ENCODE measurements around the gene CLCA2.

Gene CLCA2

GRCh38 chr1:86423873-86424272 is at the start of gene CLCA2:
TSS of gene CLCA2 (plus strand) at chr1:86424171. CDS start at chr1:86424248, 77 bp downstream.
- no peak for DNase-seq (ENCODE audit: low read depth in 2 of 2)

- no peak for DNase-seq (ENCODE audit: low read depth in 2 of 2)
These were observed 48.3 kb upstream of the CLCA2 start for GRCh38 chr1:86375688-86376087.

GRCh38 chr1:86377341-86377740 is 46.6 kb upstream of the CLCA2 start:
- DNase-seq (ENCODE audit: low read depth in 2 of 2), result no peak

GRCh38 chr1:86378813-86379212 is 45.2 kb upstream of the CLCA2 start:
- no peak for DNase-seq (ENCODE audit: low read depth in 2 of 2)

- no peak for DNase-seq (ENCODE audit: low read depth in 2 of 2)
These were observed 43.6 kb upstream of the CLCA2 start for GRCh38 chr1:86380257-86380861.

GRCh38 chr1:86381223-86381622 is 42.7 kb upstream of the CLCA2 start:
- DNase-seq (ENCODE audit: low read depth in 2 of 2), result no peak

GRCh38 chr1:86382878-86383277 is 41.1 kb upstream of the CLCA2 start:
- no peak for DNase-seq (ENCODE audit: low read depth in 2 of 2)

GRCh38 chr1:86387916-86388627 is 35.9 kb upstream of the CLCA2 start:
- DNase-seq (ENCODE audit: low read depth in 2 of 2), result no peak

- no peak for DNase-seq (ENCODE audit: low read depth in 2 of 2)
These were observed 35.2 kb upstream of the CLCA2 start for GRCh38 chr1:86388777-86389176.

GRCh38 chr1:86389307-86389706 is 34.7 kb upstream of the CLCA2 start:
- DNase-seq (ENCODE audit: low read depth in 2 of 2), result no peak

- DNase-seq (ENCODE audit: low read depth in 2 of 2), result no peak
These were observed 29.6 kb upstream of the CLCA2 start for GRCh38 chr1:86394416-86394815.

- DNase-seq (ENCODE audit: low read depth in 2 of 2), result peak; percentile 73 to 78
These were observed 28.0 kb upstream of the CLCA2 start, which contains the start of gene ODF2L for GRCh38 chr1:86395751-86396497. TSS of gene ODF2L (minus strand) at chr1:86396323. CDS start at chr1:86387027, 9,296 bp downstream.

- DNase-seq (ENCODE audit: low read depth in 2 of 2), result no peak
These were observed 27.5 kb upstream of the CLCA2 start for GRCh38 chr1:86396498-86396890.

GRCh38 chr1:86409416-86410021 is 14.5 kb upstream of the CLCA2 start:
- no peak for DNase-seq (ENCODE audit: low read depth in 2 of 2)

- DNase-seq (ENCODE audit: low read depth in 2 of 2), result no peak
These were observed 13.1 kb upstream of the CLCA2 start for GRCh38 chr1:86410879-86411278.

- DNase-seq (ENCODE audit: low read depth in 2 of 2), result no peak
These were observed 7.6 kb upstream of the CLCA2 start for GRCh38 chr1:86416343-86416742.

GRCh38 chr1:86419277-86419903 is 4.6 kb upstream of the CLCA2 start:
- no peak for DNase-seq (ENCODE audit: low read depth in 2 of 2)

GRCh38 chr1:86421601-86422280 is 2.2 kb upstream of the CLCA2 start:
- DNase-seq (ENCODE audit: low read depth in 2 of 2), result no peak

- DNase-seq (ENCODE audit: low read depth in 2 of 2), result no peak
These were observed 498 bp upstream of the CLCA2 start for GRCh38 chr1:86423473-86423872.

GRCh38 chr1:86429122-86429725 is 5.3 kb downstream of the CLCA2 start:
- DNase-seq (ENCODE audit: low read depth in 2 of 2), result no peak

- no peak for DNase-seq (ENCODE audit: low read depth in 2 of 2)
These were observed 5.9 kb downstream of the CLCA2 start for GRCh38 chr1:86429835-86430234.

Measured in stimulated activated CD8-positive, alpha-beta memory T cell treated with anti-CD3 and anti-CD28 coated beads, Interleukin-2, amount 100 ng/mL, for 1 hour (primary cell).